Stomach smooth muscle (tissue), 2 donors: Measurements from ENCODE around the gene FGF14.

Source experiments
- H3K27ac ChIP-seq: one replicate; pipeline ENCODE4 v1.7.0; 2013; ENCODE audit warnings: mild to moderate bottlenecking, low read length, inconsistent platforms
- H3K27me3 ChIP-seq, 2 donors: one replicate each; pipeline ENCODE4 v1.7.0; 2013; ENCODE audit warnings: low read length in 2 of 2; ENCODE audit not compliant: insufficient read depth in 2 of 2, control insufficient read depth in 1 of 2
- H3K36me3 ChIP-seq, 2 donors: one replicate each; pipeline ENCODE4 v1.7.0; 2013; ENCODE audit warnings: low read length in 2 of 2; ENCODE audit not compliant: control insufficient read depth in 2 of 2, insufficient read depth in 2 of 2
- H3K4me1 ChIP-seq: one replicate; pipeline ENCODE4 v1.7.0; 2013; ENCODE audit warnings: low read length; ENCODE audit not compliant: control insufficient read depth, insufficient read depth
- H3K4me3 ChIP-seq, 2 donors: one replicate each; pipeline ENCODE4 v1.7.0; 2013; ENCODE audit warnings: low read length in 2 of 2
- H3K9ac ChIP-seq, 2 donors: one replicate each; pipeline ENCODE4 v1.7.0; 2013; ENCODE audit warnings: low read length in 2 of 2, mild to moderate bottlenecking in 1 of 2
- H3K9me3 ChIP-seq, 2 donors: one replicate each; pipeline ENCODE4 v1.7.0; 2013; ENCODE audit warnings: low read length in 2 of 2; ENCODE audit not compliant: control insufficient read depth in 2 of 2
- donor health status: healthy.
- donor health status: Pancreatic carcinoma.

The FGF14 gene

GRCh38 chr13:101942038-101942437 is 459.8 kb downstream of the FGF14 start:
- no peak overlapping the region for H3K27ac ChIP-seq
- H3K27me3 ChIP-seq, result no peaks in the 10 kb centered on the region
- no peaks in the 10 kb centered on the region for H3K36me3 ChIP-seq
- H3K4me1 ChIP-seq, result peaks cover 8% of the 10 kb centered on the region
- H3K9me3 ChIP-seq, result no peaks in the 10 kb centered on the region
- H3K4me3 ChIP-seq, result no peak overlapping the region
- H3K9ac ChIP-seq, result no peak overlapping the region

- no peak overlapping the region for H3K9ac ChIP-seq
- H3K27ac ChIP-seq, result no peak overlapping the region
- peaks cover 8% of the 10 kb centered on the region for H3K4me1 ChIP-seq
- no peaks in the 10 kb centered on the region for H3K36me3 ChIP-seq
- no peaks in the 10 kb centered on the region for H3K27me3 ChIP-seq
- H3K4me3 ChIP-seq, result no peak overlapping the region
- no peaks in the 10 kb centered on the region for H3K9me3 ChIP-seq
Observed at GRCh38 chr13:101941095-101941783, 460.6 kb downstream of the FGF14 start.

- Histone ChIP-seq H3K9me3 (no peaks in the 10 kb centered on the region), H3K36me3 (no peaks in the 10 kb centered on the region), H3K4me1 (peaks cover 8% of the 10 kb centered on the region), H3K27me3 (no peaks in the 10 kb centered on the region), H3K9ac (no peak overlapping the region), H3K4me3 (no peak overlapping the region), H3K27ac (no peak overlapping the region)
Observed at GRCh38 chr13:101939370-101939769, 462.5 kb downstream of the FGF14 start.

- Histone ChIP-seq H3K4me3 (no peak overlapping the region), H3K27ac (no peak overlapping the region), H3K27me3 (no peaks in the 10 kb centered on the region), H3K4me1 (no peaks in the 10 kb centered on the region), H3K9ac (no peak overlapping the region), H3K9me3 (no peaks in the 10 kb centered on the region), H3K36me3 (no peaks in the 10 kb centered on the region)
Observed at GRCh38 chr13:101935828-101936227, 466.0 kb downstream of the FGF14 start.

- Histone ChIP-seq H3K27ac (no peak overlapping the region), H3K27me3 (no peaks in the 10 kb centered on the region), H3K9me3 (no peaks in the 10 kb centered on the region), H3K9ac (no peak overlapping the region), H3K36me3 (no peaks in the 10 kb centered on the region), H3K4me1 (no peaks in the 10 kb centered on the region), H3K4me3 (no peak overlapping the region)
Observed at GRCh38 chr13:101931186-101931585, 470.7 kb downstream of the FGF14 start.

GRCh38 chr13:101930331-101930730 is 471.5 kb downstream of the FGF14 start:
- H3K9me3 ChIP-seq, result no peaks in the 10 kb centered on the region
- no peak overlapping the region for H3K27ac ChIP-seq

GRCh38 chr13:101925731-101926130 is 476.1 kb downstream of the FGF14 start:
- H3K36me3 ChIP-seq, result no peaks in the 10 kb centered on the region
- H3K4me3 ChIP-seq, result no peak overlapping the region
- no peak overlapping the region for H3K27ac ChIP-seq
- no peaks in the 10 kb centered on the region for H3K9me3 ChIP-seq
- no peak overlapping the region for H3K9ac ChIP-seq
- no peaks in the 10 kb centered on the region for H3K4me1 ChIP-seq
- peaks cover 6 to 13% of the 10 kb centered on the region in 2 donors for H3K27me3 ChIP-seq

More at GRCh38 chr13:101930331-101930730, 471.5 kb downstream of the FGF14 start:
- Histone ChIP-seq H3K4me3 (no peak overlapping the region), H3K9ac (no peak overlapping the region), H3K36me3 (no peaks in the 10 kb centered on the region), H3K4me1 (no peaks in the 10 kb centered on the region), H3K27me3 (no peaks in the 10 kb centered on the region)

GRCh38 chr13:101919541-101920181 is 482.2 kb downstream of the FGF14 start:
- peak overlapping the region in 1 of 2 donors; percentile 23 for H3K4me3 ChIP-seq
- H3K36me3 ChIP-seq, result no peaks in the 10 kb centered on the region
- no peak overlapping the region for H3K27ac ChIP-seq
- H3K9ac ChIP-seq, result no peak overlapping the region
- H3K27me3 ChIP-seq, result peaks cover 36 to 60% of the 10 kb centered on the region in 2 donors
- H3K4me1 ChIP-seq, result peaks cover 17% of the 10 kb centered on the region
- H3K9me3 ChIP-seq, result no peaks in the 10 kb centered on the region

GRCh38 chr13:101917833-101918661 is 483.8 kb downstream of the FGF14 start:
- no peaks in the 10 kb centered on the region for H3K36me3 ChIP-seq
- peaks cover 36 to 56% of the 10 kb centered on the region in 2 donors for H3K27me3 ChIP-seq
- no peak overlapping the region for H3K27ac ChIP-seq
- peaks cover 17% of the 10 kb centered on the region for H3K4me1 ChIP-seq
- H3K9me3 ChIP-seq, result no peaks in the 10 kb centered on the region
- no peak overlapping the region for H3K9ac ChIP-seq
- peak overlapping the region in 1 of 2 donors; percentile 44 for H3K4me3 ChIP-seq

GRCh38 chr13:101917475-101917810 is 484.4 kb downstream of the FGF14 start:
- Histone ChIP-seq H3K4me3 (peak overlapping the region in 1 of 2 donors; percentile 44), H3K27me3 (peaks cover 36 to 56% of the 10 kb centered on the region in 2 donors)

More at GRCh38 chr13:101917475-101917810, 484.4 kb downstream of the FGF14 start:
- Histone ChIP-seq H3K9me3 (no peaks in the 10 kb centered on the region), H3K9ac (no peak overlapping the region), H3K27ac (no peak overlapping the region), H3K36me3 (no peaks in the 10 kb centered on the region), H3K4me1 (peaks cover 17% of the 10 kb centered on the region)
